22Rv1 (cell line): ENCODE data around the gene PNPLA3.

Source experiments
- H3K27ac ChIP-seq: fragments of 450-650 bp; 2 replicates; pipeline ENCODE4 v1.5.1; 2017
- ZFX ChIP-seq: fragments of 450-650 bp; IDR thresholded peaks from 2 replicates; pipeline ENCODE4 v1.6.1; 2017; ENCODE audit warnings: antibody characterized with exemption, borderline replicate concordance
- TF ChIP-seq, protein P1 (sequence below): fragments of 450-650 bp; IDR thresholded peaks from 2 replicates; pipeline ENCODE4 v1.5.1; 2017; ENCODE audit warnings: mild to moderate bottlenecking

PNPLA3 gene, protein sequence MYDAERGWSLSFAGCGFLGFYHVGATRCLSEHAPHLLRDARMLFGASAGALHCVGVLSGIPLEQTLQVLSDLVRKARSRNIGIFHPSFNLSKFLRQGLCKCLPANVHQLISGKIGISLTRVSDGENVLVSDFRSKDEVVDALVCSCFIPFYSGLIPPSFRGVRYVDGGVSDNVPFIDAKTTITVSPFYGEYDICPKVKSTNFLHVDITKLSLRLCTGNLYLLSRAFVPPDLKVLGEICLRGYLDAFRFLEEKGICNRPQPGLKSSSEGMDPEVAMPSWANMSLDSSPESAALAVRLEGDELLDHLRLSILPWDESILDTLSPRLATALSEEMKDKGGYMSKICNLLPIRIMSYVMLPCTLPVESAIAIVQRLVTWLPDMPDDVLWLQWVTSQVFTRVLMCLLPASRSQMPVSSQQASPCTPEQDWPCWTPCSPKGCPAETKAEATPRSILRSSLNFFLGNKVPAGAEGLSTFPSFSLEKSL

DNA sequence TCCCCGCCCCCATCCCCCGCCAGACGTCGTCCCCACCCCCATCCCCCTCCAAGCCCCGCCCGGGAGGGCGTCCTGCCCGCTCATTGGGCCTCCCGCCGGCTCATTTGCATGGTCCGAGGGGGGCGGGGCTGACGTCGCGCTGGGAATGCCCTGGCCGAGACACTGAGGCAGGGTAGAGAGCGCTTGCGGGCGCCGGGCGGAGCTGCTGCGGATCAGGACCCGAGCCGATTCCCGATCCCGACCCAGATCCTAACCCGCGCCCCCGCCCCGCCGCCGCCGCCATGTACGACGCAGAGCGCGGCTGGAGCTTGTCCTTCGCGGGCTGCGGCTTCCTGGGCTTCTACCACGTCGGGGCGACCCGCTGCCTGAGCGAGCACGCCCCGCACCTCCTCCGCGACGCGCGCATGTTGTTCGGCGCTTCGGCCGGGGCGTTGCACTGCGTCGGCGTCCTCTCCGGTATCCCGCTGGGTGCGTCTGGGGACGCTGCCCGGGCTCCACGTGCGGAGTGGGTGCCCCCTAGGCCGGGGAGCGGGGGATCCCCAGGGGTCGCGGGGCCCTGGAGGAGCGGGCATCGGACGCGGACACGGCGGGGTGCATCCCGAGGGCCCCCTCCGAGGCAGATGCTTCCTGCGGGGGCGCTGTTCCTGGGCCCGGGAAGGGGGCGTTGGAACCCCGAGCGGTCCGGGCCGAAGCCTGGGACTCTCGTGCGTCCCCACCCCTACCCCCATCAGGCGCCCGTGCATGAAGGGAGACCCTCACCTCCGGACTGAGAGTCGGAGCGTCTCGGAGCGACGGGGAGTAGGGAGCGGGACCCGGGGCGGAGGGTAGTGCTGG is at the start of gene PNPLA3:
Gene PNPLA3, plus strand, starts transcription at position 175 of the 834 bp plus-strand sequence. Its CDS starts 107 bp downstream, at position 282.
- TF ChIP-seq ZFX, result no peak
- TF ChIP-seq, protein P1, sequence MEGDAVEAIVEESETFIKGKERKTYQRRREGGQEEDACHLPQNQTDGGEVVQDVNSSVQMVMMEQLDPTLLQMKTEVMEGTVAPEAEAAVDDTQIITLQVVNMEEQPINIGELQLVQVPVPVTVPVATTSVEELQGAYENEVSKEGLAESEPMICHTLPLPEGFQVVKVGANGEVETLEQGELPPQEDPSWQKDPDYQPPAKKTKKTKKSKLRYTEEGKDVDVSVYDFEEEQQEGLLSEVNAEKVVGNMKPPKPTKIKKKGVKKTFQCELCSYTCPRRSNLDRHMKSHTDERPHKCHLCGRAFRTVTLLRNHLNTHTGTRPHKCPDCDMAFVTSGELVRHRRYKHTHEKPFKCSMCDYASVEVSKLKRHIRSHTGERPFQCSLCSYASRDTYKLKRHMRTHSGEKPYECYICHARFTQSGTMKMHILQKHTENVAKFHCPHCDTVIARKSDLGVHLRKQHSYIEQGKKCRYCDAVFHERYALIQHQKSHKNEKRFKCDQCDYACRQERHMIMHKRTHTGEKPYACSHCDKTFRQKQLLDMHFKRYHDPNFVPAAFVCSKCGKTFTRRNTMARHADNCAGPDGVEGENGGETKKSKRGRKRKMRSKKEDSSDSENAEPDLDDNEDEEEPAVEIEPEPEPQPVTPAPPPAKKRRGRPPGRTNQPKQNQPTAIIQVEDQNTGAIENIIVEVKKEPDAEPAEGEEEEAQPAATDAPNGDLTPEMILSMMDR, result peak; percentile 3; the same call in 1 of the 2 replicates
- peak within 1 kb of the TSS; percentile 38; the same call in 1 of the 2 replicates for H3K27ac ChIP-seq

DNA sequence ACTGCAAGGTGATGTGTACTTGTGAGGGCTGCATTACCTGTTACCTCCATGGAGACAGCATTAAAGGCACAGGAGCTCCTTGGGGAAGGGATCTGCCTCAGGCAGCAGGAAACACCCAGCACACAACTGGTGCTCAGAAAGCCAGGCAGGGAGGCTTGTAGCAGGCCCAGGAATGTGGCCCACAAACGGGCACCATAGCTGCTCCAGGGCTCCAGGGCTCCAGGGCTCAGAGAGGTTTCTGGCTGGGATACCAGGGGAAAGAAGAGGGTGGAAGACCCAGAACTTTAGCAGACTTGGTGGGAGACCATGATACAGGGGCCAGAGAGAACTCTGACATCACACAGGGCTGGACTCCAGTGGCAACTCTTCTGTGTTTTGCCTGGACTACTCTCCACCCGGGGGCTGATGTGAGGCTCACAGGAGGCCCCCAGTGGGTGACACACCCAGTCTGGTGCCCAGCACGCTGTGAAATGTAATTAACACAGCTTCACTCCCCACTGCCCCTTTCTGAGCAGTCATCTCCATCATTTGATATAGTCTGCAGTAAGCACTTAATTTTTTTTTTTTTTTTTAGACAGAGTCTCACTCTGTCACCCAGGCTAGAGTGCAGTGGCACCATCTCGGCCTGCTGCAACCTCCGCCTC is 46.6 kb upstream of the PNPLA3 start:
- TF ChIP-seq ZFX, result no peak
- TF ChIP-seq, protein P1, result no peak
- H3K27ac ChIP-seq, result no peak overlapping the region

DNA sequence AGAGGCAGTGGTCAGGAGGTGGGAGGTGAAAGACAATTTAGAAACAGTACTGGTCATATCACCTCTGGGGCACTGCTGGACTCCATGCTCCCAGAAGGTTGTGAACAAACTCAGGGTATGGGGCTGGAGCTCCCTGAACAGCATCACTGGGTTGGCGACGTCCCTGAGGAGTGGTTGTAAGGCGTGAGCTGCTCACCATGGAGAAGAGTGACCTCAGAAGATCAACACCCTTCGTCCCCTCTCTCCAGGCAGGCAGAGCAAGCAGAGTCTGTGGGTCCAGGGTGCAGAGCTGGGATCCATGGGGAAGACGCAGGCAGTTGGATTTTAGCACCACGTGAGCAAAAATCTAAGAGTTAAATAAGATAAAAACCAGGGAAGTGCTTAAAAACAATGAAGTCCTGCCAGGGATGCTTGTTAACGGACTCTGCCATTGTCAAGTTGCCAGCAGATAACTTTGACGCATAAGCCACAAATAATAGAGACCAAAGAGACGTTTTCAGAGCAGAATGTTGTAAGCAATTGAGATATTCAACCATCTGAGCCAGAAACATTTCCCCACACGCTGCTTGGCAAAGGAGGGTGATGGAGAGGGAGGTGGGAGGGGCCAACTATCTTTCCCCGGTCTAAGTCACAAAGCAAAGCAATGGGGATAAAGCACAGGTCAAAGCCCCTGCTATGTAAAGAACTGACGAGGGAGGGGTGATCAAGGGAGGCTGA is 45.4 kb upstream of the PNPLA3 start:
- no peak overlapping the region for H3K27ac ChIP-seq
- no peak for TF ChIP-seq ZFX
- TF ChIP-seq, protein P1, result no peak

DNA sequence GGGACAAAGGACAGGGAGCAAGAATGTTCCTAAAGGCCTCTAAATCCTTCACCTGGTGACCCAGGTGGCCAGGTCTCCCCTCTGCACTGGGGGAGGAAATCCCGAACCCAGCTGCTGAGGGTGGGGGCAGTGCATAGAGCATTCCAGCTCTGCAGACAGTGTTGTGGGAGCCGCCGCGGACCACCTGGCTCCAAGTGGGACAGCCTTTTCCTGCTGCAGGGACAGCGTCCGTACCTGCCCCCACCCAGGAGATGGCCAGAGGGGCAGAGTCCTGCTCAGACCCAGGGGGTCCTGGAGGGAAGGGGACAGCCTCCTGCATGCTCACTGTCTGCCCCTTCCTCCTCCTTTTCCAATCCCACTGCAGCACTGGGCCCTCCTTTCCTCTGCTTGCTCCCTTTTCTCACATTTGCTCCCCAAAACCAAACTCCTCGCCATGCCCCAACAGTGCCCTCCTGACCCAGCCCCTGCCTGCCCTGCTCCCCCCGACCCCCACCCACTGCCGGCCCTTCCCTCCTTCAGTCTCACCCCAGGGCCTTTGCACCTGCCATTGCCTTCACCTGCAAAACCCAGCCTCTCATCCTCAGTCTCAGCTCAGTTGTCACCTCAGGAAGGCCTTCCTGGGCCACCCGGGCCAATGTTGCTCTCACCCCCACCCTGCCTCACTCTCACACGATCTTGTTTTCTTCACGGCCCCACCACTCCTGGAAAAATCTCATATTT is 44.6 kb upstream of the PNPLA3 start:
- H3K27ac ChIP-seq, result no peak overlapping the region
- TF ChIP-seq ZFX, result no peak
- TF ChIP-seq, protein P1, result no peak

DNA sequence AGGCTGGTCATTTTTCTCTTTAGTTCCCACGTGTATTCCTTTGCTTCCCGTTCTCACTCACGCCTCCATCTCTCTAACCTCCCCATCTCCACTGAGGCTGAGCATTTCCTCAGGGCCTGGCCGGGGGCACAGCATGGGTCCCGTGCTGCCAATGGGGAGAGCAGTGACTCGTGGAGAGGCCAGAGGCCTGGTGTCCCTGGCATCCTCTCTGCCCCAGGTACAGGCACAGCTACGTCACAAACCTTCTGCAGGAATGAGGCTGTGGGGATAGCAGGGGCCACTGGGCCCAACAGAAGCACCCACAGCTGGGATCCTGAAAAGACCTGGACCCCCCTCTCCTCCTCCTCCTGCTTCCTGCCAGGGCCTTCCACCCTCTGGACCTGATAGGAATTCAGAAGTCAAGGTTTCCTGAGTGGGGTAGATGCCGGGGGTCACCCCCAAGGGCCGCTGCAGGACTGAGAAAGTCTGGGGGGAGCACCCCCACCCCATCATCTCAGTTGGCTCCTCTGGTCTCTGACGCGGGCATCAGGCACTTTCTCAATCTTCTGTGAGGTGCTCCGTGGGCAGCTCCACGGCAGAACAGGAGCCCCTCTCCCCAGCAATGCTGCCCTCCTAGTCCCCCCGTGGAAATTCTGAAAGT is 43.6 kb upstream of the PNPLA3 start:
- TF ChIP-seq, protein P1, result no peak
- no peak for TF ChIP-seq ZFX
- no peak overlapping the region for H3K27ac ChIP-seq
